Measurements from ENCODE around the gene GPC6.

DNA sequence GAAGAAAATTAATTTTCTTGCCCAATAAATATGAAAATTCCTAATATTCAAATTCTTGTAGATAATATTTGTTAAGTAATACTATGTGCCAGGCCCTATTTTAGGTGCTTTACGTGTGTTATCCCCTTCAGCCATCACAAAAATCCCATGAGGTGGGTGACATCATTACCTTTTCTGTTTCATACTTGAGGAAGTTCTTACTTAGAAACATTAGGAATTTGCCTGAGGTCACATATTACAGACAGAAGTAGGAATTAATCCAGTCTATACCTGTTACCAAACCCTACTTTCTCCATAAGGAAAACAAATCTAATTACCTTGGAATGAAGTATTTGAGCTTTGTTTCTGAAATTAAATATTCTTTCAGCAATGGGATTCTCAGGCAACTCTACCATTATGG lies 336.1 kb downstream of the GPC6 start:
- TF ChIP-seq ZBTB7A (IDR thresholded peaks at IDR 0.05; ENCODE audit: borderline replicate concordance, control insufficient read depth, low read depth, low read length): no peak
- no peak for TF ChIP-seq MECOM (CRISPR knock-in tag; IDR thresholded peaks at IDR 0.05)
- TF ChIP-seq NCOA1 (IDR thresholded peaks at IDR 0.05; ENCODE audit: low read depth): no peak
- TF ChIP-seq FIP1L1 (IDR thresholded peaks at IDR 0.05; ENCODE audit: low read depth, low read length, poor library complexity, severe bottlenecking): no peak
- TF ChIP-seq, protein P1, sequence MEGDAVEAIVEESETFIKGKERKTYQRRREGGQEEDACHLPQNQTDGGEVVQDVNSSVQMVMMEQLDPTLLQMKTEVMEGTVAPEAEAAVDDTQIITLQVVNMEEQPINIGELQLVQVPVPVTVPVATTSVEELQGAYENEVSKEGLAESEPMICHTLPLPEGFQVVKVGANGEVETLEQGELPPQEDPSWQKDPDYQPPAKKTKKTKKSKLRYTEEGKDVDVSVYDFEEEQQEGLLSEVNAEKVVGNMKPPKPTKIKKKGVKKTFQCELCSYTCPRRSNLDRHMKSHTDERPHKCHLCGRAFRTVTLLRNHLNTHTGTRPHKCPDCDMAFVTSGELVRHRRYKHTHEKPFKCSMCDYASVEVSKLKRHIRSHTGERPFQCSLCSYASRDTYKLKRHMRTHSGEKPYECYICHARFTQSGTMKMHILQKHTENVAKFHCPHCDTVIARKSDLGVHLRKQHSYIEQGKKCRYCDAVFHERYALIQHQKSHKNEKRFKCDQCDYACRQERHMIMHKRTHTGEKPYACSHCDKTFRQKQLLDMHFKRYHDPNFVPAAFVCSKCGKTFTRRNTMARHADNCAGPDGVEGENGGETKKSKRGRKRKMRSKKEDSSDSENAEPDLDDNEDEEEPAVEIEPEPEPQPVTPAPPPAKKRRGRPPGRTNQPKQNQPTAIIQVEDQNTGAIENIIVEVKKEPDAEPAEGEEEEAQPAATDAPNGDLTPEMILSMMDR (IDR thresholded peaks at IDR 0.05 in 2 of 3, conservative IDR thresholded peaks at IDR 0.05 in 1 of 3; ENCODE audit: insufficient read depth in 2 of 3, low read depth in 1 of 3, low read length in 3 of 3): no peak
- TF ChIP-seq ZNF224 (CRISPR knock-in tag; IDR thresholded peaks at IDR 0.05): no peak
